Natural killer cell (primary cell): ENCODE measurements around the gene TBX21. TPM values are rescaled to one million over a fixed set of nuclear protein-coding genes. Genes with fewer than 3 reads are reported as not detected.
A peak's percentile ranks its signal among the peaks of the same experiment; 100 is the strongest.

Experiments used
- ATAC-seq, 3 donors: fragments of 150-1000 bp in 2 of 3; fragments of 200-7000 bp in 1 of 3; cut with Tn5 transposase; 1 replicate in 1 of 3; 2 replicates in 2 of 3; pipeline ENCODE4 v1.10.0; 2021; ENCODE audit warnings: mild to moderate bottlenecking in 2 of 3, moderate library complexity in 2 of 3
- DNase-seq, 2 donors: peaks; one replicate each; pipeline versions ENCODE4 v3.0.0 to v3.0.0-alpha.2; 2013 to 2021; ENCODE audit warnings: mixed read lengths in 1 of 2
- H3K27ac ChIP-seq: one replicate; pipeline ENCODE4 v1.5.1; 2013; ENCODE audit warnings: mild to moderate bottlenecking, low read length
- H3K27me3 ChIP-seq: one replicate; pipeline ENCODE4 v1.6.1; 2013; ENCODE audit warnings: low read length; ENCODE audit not compliant: control insufficient read depth, insufficient read depth
- H3K36me3 ChIP-seq: one replicate; pipeline ENCODE4 v1.6.1; 2013; ENCODE audit warnings: low read length; ENCODE audit not compliant: control insufficient read depth, insufficient read depth
- H3K4me1 ChIP-seq: one replicate; pipeline ENCODE4 v1.6.1; 2013; ENCODE audit warnings: low read length; ENCODE audit not compliant: control insufficient read depth, insufficient read depth
- H3K4me3 ChIP-seq: one replicate; pipeline ENCODE4 v1.5.1; 2013; ENCODE audit warnings: low read length
- H3K9me3 ChIP-seq: one replicate; pipeline ENCODE4 v1.6.1; 2013; ENCODE audit warnings: low read length; ENCODE audit not compliant: control insufficient read depth, insufficient read depth
- H3K27ac Mint-ChIP-seq, 2 donors: one replicate each; pipeline ENCODE4 v1.8.0; 2022; ENCODE audit warnings: mild to moderate bottlenecking in 2 of 2, mixed read lengths in 2 of 2, moderate library complexity in 1 of 2
- H3K27me3 Mint-ChIP-seq, 2 donors: one replicate each; pipeline ENCODE4 v1.8.0; 2022; ENCODE audit warnings: low read depth in 2 of 2, mixed read lengths in 2 of 2
- H3K36me3 Mint-ChIP-seq: one replicate; pipeline ENCODE4 v1.8.0; 2022; ENCODE audit warnings: mixed read lengths
- H3K4me1 Mint-ChIP-seq, 2 donors: one replicate each; pipeline ENCODE4 v1.8.0; 2022; ENCODE audit warnings: mixed read lengths in 2 of 2
- H3K4me3 Mint-ChIP-seq: one replicate; pipeline ENCODE4 v1.8.0; 2022; ENCODE audit warnings: mild to moderate bottlenecking, moderate library complexity, mixed read lengths
- H3K9me3 Mint-ChIP-seq, 2 donors: one replicate each; pipeline ENCODE4 v1.8.0; 2022; ENCODE audit warnings: mixed read lengths in 2 of 2
- WGBS: methylation state at CpG from one replicate; pipeline ENCODE4 v1.1.7; 2013; ENCODE audit warnings: missing lambda C conversion rate; ENCODE audit not compliant: insufficient coverage; 5-methylcytosine and 5-hydroxymethylcytosine counted together
- intact Hi-C: fragments of 100-400 bp; cut with micrococcal nuclease; formaldehyde crosslinking; loops from one replicate; pipeline ENCODE4 v1.14.2; 2022
- total RNA-seq, 4 donors: library from RNA; stranded (reverse); fragments of 120-200 nt in 1 of 4; gene quantifications; one replicate each; pipeline versions ENCODE4 v1.2.3 to v1.2.4, GENCODE V29; 2013 to 2022
- TF ChIP-seq, protein P1 (sequence below): fragments of 200-600 bp; IDR thresholded peaks from one replicate; pipeline ENCODE4 v1.8.0; 2022; ENCODE audit warnings: antibody characterized with exemption

The TBX21 gene
- total RNA-seq, 3 donors from 2014 or later (not counting 1 experiment from before 2014, with no cell fraction given), result 234 to 328 (median 257) TPM

DNA sequence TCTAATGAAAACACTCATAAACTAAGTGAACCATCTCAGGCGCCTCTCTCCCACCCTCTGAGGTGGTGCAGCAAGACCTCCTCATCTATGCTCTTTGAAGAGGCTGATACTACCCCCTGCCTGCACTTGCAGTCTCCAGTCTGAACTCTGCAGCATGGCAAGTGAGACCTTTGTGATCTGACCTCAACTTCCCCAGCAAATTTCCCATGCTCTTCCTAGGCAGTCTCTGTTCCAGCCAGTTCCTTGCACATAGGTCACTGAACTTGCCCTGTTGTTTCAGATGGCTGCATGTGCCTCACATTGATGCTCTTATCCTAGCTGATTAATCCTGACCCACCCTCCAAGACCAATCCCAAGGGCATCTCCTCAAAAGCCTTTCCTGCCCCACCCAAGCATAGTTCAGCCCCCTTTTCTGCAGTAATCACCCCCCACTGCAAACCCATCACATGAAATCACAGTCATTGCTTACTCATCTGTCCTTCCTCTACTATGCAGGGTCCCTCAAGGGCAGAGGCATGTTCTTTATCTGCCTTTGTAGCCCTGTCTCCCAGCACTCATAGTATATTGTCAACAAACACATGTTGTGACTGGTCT lies 42.0 kb downstream of the TBX21 start:
- TF ChIP-seq, protein P1, sequence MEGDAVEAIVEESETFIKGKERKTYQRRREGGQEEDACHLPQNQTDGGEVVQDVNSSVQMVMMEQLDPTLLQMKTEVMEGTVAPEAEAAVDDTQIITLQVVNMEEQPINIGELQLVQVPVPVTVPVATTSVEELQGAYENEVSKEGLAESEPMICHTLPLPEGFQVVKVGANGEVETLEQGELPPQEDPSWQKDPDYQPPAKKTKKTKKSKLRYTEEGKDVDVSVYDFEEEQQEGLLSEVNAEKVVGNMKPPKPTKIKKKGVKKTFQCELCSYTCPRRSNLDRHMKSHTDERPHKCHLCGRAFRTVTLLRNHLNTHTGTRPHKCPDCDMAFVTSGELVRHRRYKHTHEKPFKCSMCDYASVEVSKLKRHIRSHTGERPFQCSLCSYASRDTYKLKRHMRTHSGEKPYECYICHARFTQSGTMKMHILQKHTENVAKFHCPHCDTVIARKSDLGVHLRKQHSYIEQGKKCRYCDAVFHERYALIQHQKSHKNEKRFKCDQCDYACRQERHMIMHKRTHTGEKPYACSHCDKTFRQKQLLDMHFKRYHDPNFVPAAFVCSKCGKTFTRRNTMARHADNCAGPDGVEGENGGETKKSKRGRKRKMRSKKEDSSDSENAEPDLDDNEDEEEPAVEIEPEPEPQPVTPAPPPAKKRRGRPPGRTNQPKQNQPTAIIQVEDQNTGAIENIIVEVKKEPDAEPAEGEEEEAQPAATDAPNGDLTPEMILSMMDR, result no peak
- WGBS, result 82% methylated on average over 1 of the region's 1 CpG
- DNase-seq, result no peak
- no peaks in the 10 kb centered on the region for H3K9me3 Mint-ChIP-seq
- Histone ChIP-seq H3K27ac (no peak overlapping the region), H3K4me1 (peaks cover 3% of the 10 kb centered on the region), H3K9me3 (no peaks in the 10 kb centered on the region), H3K27me3 (peaks cover 4% of the 10 kb centered on the region), H3K36me3 (no peaks in the 10 kb centered on the region), H3K4me3 (no peak overlapping the region)
- H3K27me3 Mint-ChIP-seq, result peaks cover 18 to 25% of the 10 kb centered on the region in 2 donors
- ATAC-seq, result no peak
- H3K27ac Mint-ChIP-seq, result no peak overlapping the region
- no peaks in the 10 kb centered on the region for H3K36me3 Mint-ChIP-seq
- intact Hi-C loops, result loop anchor here (5.0 kb wide), 1 partner anchor 117 kb away; no protein-coding TSS in a partner anchor
- H3K4me3 Mint-ChIP-seq, result no peak overlapping the region
- peaks cover 0 to 7% of the 10 kb centered on the region in 2 donors for H3K4me1 Mint-ChIP-seq

DNA sequence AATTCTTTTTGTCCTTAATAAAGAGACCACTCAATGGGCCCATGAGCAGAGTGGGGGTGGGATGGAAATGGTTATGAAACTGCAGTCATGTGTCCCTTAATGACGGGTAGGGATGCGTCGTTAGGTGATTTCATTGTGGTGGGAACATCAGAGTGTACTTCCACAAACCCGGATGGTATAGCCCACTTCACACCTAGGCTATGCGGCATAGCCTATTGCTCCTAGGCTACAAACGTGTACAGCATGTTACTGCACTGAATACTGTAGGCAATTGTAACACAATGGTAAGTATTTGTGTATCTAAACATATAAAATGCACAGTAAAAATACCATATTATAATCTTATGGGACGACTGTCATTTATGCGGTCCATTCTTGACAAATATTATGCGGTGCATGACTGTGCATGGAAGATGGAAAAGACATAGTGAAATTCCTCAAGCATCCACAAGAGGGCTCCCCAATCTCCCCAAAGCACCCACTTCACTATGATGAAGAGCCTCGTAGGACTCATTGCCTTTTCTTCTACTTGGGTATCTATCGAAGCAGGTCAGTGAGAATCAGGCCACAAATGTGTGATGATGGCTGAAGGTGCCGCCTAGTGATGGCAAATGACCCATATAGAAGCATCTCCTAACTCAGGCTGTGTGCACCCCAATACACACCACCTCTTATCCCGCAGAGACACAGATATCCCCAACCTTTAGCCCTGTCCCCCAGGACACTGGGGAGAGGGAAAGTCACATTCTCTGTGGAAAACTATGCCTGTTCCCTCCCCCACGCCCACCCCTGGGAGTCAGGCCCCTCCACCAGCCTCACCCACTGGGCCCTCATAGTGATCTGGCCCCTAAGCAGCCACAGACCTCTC lies 43.5 kb downstream of the TBX21 start:
- H3K9me3 ChIP-seq, result no peaks in the 10 kb centered on the region
- H3K4me1 ChIP-seq, result peaks cover 3% of the 10 kb centered on the region
- ATAC-seq (peak; percentile 74 to 98 (median 92)), DNase-seq (peak in 1 of 2 donors; percentile 78)
- 52% methylated on average over 10 of the region's 14 CpGs for WGBS
- intact Hi-C loops, result loop anchor here (1.0 to 5.0 kb wide), 3 partner anchors 14 to 116 kb away; no protein-coding TSS in a partner anchor
- H3K27me3 ChIP-seq, result peaks cover 4% of the 10 kb centered on the region
- H3K4me1 Mint-ChIP-seq, result peaks cover 0 to 7% of the 10 kb centered on the region in 2 donors
- H3K27me3 Mint-ChIP-seq, result peaks cover 18 to 25% of the 10 kb centered on the region in 2 donors
- no peaks in the 10 kb centered on the region for H3K36me3 ChIP-seq
- no peaks in the 10 kb centered on the region for H3K36me3 Mint-ChIP-seq
- H3K9me3 Mint-ChIP-seq, result no peaks in the 10 kb centered on the region
- TF ChIP-seq, protein P1, result peak; percentile 77
- H3K27ac Mint-ChIP-seq, result no peak overlapping the region
- no peak overlapping the region for H3K27ac ChIP-seq
- H3K4me3 Mint-ChIP-seq, result no peak overlapping the region
- H3K4me3 ChIP-seq, result no peak overlapping the region

DNA sequence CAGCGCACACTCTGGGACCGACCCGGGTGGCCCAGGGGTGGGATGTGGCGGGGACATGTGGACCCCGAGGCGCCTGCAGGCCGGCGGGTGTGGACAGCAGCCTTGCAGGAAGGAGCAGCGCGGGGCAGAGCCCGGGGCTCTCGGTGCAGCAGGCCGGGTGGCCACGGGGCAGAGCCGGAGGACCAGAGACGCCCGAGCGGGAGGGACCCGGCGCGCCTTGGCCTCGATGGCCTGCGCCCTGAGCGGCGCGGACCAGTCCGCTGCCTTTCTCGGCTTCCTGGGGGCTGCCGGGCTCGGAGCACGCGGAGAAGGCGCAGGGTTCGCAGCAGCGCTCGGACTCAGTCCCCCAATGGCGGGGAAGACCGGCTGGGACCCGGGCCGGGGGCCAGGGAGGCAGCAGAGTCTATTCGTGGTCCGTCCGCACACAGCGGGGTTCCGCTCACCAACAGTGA lies 45.2 kb downstream of the TBX21 start:
- Mint-ChIP-seq H3K9me3 (no peaks in the 10 kb centered on the region), H3K27me3 (peaks cover 18 to 28% of the 10 kb centered on the region in 2 donors), H3K4me1 (peaks cover 0 to 7% of the 10 kb centered on the region in 2 donors), H3K27ac (no peak overlapping the region), H3K36me3 (no peaks in the 10 kb centered on the region), H3K4me3 (no peak overlapping the region)
- no peaks in the 10 kb centered on the region for H3K9me3 ChIP-seq
- DNase-seq (no peak), ATAC-seq (no peak)
- H3K4me3 ChIP-seq, result no peak overlapping the region
- no peak overlapping the region for H3K27ac ChIP-seq
- no peaks in the 10 kb centered on the region for H3K36me3 ChIP-seq
- H3K4me1 ChIP-seq, result peaks cover 3% of the 10 kb centered on the region
- intact Hi-C loops, result loop anchor here (5.0 kb wide), 1 partner anchor 114 kb away; no protein-coding TSS in a partner anchor
- TF ChIP-seq, protein P1, result no peak
- 33% methylated on average over 45 of the region's 45 CpGs for WGBS
- H3K27me3 ChIP-seq, result peaks cover 4% of the 10 kb centered on the region
